Activated CD4-positive, alpha-beta T cell treated with anti-CD3 and anti-CD28 coated beads for 1 hour (primary cell): Measurements from ENCODE around the gene ZNF786.
"Not testable (repeated sequence)": the region's sequence is repeated elsewhere in the genome, so short reads cannot be mapped to it uniquely, and the experiment has no call there.

Experiments used
- DNase-seq: peaks from one replicate; pipeline ENCODE4 v3.0.0-alpha.2; 2020

ZNF786 gene

GRCh38 chr7:149075286-149075685 lies 15.2 kb downstream of the ZNF786 start:
- DNase-seq, result no peak

- no peak for DNase-seq
Measured at GRCh38 chr7:149074116-149074885, 16.2 kb downstream of the ZNF786 start.

DNA sequence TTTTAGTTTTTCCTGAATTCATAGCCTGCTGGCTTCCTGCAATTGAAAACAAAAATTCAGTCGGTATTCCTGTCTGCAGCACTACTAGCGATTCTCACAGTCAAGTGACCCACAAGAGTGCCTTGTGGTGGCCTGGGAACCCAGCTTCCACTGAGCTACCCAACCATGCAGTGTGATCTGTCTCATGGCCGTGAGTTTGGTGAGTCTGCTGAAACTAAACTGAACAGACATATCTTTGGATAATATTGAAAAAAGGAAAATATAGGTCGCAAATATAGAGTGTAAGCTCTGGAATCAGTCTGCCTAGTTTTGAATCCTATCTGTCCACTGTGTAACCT lies 18.1 kb downstream of the ZNF786 start:
- no peak for DNase-seq

GRCh38 chr7:149071641-149072437 lies 18.7 kb downstream of the ZNF786 start:
- DNase-seq, result peak; percentile 33

- no peak for DNase-seq
Measured at GRCh38 chr7:149071182-149071635, 19.3 kb downstream of the ZNF786 start.

DNA sequence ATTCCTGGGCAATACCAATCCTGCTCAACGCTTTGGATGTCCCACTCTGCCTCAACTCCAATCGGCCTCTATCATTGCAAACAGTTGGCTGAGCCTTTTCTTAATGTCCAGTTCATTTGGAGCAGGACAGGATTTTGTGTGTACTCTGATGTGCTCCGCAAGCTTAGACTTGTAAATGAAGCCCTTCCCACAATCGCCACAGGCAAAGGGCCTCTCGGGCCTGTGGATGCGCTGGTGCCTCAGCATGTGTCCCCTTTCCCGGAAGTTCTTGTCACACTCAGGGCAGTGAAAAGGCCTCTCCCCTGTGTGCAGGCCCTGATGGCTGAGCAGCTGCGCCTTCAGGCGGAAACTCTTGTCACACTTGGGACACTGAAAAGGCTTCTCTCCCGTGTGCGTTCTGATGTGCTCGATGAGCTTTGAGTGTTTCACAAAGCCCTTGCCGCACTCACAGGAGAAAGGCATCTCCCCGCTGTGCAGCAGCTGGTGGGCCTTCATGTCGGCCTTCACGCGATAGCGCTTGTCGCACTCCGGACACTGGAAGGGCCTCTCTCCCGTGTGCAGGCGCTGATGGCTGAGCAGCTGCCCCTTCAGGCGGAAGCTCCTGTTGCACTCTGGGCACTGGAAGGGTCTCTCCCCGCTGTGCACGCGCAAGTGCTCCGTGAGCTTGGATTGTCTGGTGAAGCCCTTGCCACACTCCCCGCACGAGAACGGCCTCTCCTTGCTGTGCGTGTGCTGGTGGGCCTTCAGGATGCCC lies 20.0 kb downstream of the ZNF786 start:
- no peak for DNase-seq

GRCh38 chr7:149067869-149068268 lies 22.6 kb downstream of the ZNF786 start:
- DNase-seq, result no peak

DNA sequence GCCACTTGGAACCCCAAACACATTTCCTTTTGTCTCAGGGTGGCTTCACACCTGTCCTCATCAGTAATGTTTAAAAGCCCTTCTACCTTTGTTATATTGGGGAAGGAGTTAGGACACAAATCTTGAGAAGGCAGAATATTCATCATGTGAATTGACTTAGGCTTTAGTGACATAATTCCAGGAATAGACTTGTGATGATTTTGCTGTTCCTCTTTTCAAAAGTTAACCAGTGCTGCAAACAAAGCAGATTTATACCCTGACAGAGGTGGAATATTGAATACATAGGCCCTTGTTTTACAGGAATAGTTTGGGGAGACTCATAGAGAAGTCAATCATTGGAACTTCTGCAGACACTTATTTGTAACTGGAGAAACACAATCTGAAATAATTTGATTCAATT lies 27.0 kb downstream of the ZNF786 start:
- DNase-seq, result no peak

DNA sequence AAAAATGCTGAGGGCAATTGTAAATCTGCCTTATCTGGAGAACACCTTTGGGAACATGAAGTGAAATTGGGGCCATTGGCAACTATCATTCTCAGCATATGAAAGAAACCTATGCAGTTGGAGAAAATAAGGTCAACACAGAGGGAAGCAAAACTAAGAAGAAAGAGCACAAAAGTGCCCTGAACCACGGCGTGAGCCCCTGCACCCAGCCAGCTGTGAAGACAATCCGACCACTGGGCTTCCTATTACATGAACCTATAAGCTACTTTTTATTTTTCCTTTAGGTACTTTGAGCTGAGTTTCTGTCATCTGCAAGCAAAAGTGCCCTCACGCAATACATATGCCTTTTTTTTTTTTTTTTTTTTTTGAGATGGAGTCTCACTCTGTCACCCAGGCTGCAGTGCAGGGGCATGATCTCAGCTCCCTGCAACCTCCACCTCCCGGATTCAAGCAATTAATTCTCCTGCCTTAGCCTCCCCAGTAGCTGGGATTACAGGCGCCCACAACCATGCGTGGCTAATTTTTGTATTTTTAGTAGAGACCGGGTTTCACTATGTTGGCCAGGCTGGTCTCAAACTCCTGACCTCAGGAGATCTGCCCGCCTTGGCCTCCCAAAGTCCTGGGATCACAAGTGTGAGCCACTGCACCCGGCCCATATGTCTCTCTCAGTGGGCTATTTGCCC lies 28.2 kb downstream of the ZNF786 start:
- DNase-seq, result not testable (repeated sequence)

- no peak for DNase-seq
Measured at GRCh38 chr7:149060156-149060555, 30.4 kb downstream of the ZNF786 start.

GRCh38 chr7:149053885-149054284 lies 36.6 kb downstream of the ZNF786 start:
- DNase-seq, result no peak

- DNase-seq, result no peak
Measured at GRCh38 chr7:149053384-149053783, 37.1 kb downstream of the ZNF786 start.

GRCh38 chr7:149050941-149051340 lies 39.6 kb downstream of the ZNF786 start:
- DNase-seq, result no peak

GRCh38 chr7:149048805-149049204 lies 41.7 kb downstream of the ZNF786 start:
- DNase-seq, result no peak

DNA sequence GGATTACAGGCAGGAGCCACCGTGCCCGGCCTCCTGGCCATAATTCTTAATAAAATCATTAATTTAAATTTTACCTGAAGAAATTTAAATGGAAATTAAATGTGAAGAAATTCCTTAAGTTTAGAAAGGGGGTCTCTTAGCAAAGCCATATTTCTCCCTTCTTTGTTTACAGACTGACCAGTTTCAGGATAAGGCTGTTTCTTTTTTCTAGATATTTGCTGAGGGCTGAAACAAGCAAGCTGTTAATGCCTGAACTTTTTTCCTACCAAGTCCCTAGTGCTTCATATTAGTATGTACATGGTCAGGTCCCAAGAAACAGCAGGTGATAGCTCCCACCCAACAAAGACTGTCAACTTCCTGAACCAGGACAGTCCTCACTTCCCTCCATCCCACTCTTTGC lies 44.1 kb downstream of the ZNF786 start:
- no peak for DNase-seq

GRCh38 chr7:149043936-149044335 lies 46.6 kb downstream of the ZNF786 start:
- DNase-seq, result no peak

- no peak for DNase-seq
Measured at GRCh38 chr7:149041350-149041749, 49.2 kb downstream of the ZNF786 start.

DNA sequence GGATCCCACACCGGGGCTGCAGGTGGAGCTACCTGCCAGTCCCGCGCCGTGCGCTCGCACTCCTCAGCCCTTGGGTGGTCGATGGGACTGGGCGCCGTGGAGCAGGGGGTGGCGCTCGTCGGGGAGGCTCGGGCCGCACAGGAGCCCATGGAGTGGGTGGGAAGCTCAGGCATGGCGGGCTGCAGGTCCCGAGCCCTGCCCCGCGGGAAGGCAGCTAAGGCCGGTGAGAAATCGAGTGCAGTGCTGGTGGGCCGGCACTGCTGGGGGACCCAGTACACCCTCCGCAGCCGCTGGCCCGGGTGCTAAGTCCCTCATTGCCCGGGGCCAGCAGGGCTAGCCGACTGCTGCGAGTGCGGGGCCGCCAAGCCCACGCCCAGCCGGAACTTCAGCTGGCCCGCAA lies 51.9 kb downstream of the ZNF786 start:
- not testable (repeated sequence) for DNase-seq

DNA sequence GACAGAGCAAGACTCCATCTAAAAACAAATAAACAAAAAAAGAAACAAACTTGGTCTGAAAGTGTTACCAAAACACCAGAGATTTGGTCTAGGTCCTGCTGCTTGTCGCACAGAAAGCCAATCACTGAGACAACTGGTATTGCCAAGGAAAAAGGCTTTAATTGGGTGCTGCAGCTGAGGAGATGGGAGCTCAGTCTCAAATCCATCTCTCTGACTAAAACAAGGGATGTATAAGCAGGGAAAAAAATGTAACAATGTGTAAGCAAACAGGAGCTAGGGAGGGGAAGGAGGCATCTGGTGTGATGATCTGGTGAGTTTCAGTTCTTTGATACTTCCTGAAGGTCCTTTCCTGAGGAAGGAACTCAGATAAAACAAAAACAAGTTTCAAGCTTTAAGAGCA lies 53.8 kb downstream of the ZNF786 start:
- no peak for DNase-seq

DNA sequence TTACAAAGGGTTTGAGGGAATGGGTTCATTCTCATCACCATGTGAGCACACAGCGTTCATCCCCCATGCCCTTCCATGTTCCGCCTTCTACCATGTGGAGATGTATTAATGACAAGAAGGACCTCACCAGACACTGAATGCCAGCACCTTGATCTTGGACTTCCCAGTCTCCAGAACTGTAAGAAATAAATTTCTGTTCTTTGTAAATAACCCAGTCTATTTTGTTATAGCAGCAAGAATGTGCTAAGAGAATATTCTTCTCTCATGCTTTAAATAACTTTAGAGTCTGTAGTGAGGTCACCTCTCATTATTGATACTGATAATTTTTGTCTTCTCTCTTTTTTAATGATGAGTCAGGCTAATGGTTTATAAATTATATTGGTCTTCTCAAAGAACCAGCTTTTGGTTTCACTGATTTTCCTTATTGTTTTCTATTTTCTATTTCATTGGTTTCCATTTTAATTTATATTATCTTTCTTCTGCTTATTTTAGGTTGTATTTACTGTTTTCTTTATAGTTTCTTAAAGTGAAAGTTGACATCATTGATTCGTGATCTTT lies 59.1 kb downstream of the ZNF786 start:
- DNase-seq, result no peak

- DNase-seq, result not testable (repeated sequence)
Measured at GRCh38 chr7:149030439-149030838, 60.1 kb downstream of the ZNF786 start.

DNA sequence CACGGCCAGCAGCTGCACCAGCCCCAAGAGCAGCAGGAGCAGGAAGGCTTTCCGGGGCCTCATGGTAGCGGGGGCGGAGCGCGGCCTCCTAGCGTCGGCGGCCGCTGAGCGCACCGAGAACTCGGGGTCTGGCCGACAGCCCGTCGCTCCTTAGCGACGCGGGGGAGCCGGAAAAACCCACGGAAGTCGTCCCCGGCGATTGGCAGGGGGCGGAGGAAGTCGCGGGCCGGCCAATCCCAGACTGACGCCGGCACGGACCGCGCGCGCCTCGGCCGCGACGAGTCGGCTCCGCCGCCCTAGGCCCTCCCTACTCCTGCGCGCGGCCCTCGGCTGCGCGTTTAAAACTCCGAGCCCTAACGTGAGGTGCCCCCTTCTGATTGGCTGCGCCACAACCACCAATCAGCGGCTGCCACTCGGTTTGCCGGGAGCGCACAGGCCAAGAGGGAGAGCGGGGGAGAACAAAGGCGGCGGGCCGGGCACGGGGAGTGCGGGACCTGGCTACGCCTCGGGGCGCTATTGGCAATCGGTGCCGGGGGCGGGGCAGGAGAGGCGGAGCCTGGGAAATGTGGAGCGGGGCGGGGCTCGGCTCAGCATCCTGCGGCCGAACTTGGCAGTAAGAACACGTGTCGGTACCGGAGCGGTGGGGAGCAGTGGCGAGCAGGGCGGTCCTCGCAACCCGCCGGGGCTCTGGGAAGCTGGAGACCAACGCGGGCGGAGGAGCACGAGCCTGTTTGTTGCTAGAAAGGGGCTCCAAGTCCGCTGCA lies 62.0 kb downstream of the ZNF786 start, which contains the start of gene PDIA4:
PDIA4 (minus strand) TSS at position 160 of the 764 bp plus-strand sequence; CDS start at position 63, 97 bp downstream.
- peak; percentile 99 for DNase-seq
